GM18907 (cell line): ENCODE data around the gene OR11H7.
"Not testable (repeated sequence)": the region's sequence is repeated elsewhere in the genome, so short reads cannot be mapped to it uniquely, and the experiment has no call there.

ENCODE experiments used
- ATAC-seq: cut with Tn5 transposase; IDR thresholded peaks from one replicate; pipeline ENCODE4 v1.9.1; 2021; ENCODE audit warnings: mild to moderate bottlenecking, moderate library complexity; ENCODE audit not compliant: unreplicated experiment

OR11H7 gene

GRCh38 chr14:20228681-20229080 is at the start of gene OR11H7:
OR11H7 (plus strand) TSS chr14:20228981.
- no peak for ATAC-seq

- no peak for ATAC-seq
These were observed 49.6 kb upstream of the OR11H7 start for GRCh38 chr14:20179218-20179617.

GRCh38 chr14:20179880-20180279 is 48.9 kb upstream of the OR11H7 start:
- no peak for ATAC-seq

GRCh38 chr14:20180486-20180885 is 48.3 kb upstream of the OR11H7 start:
- ATAC-seq, result no peak

GRCh38 chr14:20184181-20184580 is 44.6 kb upstream of the OR11H7 start:
- no peak for ATAC-seq

GRCh38 chr14:20190596-20190995 is 38.2 kb upstream of the OR11H7 start, which contains the start of gene OR11G2:
OR11G2 (plus strand) TSS chr14:20190896; CDS start chr14:20197438, 6,542 bp downstream.
- ATAC-seq, result no peak

- no peak for ATAC-seq
These were observed 37.4 kb upstream of the OR11H7 start for GRCh38 chr14:20191396-20191795.

GRCh38 chr14:20194101-20194500 is 34.7 kb upstream of the OR11H7 start:
- no peak for ATAC-seq

- not testable (repeated sequence) for ATAC-seq
These were observed 33.6 kb upstream of the OR11H7 start for GRCh38 chr14:20195170-20195569.

GRCh38 chr14:20195911-20196310 is 32.9 kb upstream of the OR11H7 start:
- no peak for ATAC-seq

GRCh38 chr14:20197459-20197858 is 31.3 kb upstream of the OR11H7 start:
- ATAC-seq, result no peak

GRCh38 chr14:20198991-20199390 is 29.8 kb upstream of the OR11H7 start:
- ATAC-seq, result no peak

GRCh38 chr14:20204721-20205120 is 24.1 kb upstream of the OR11H7 start:
- no peak for ATAC-seq

- ATAC-seq, result no peak
These were observed 19.2 kb upstream of the OR11H7 start for GRCh38 chr14:20209595-20209994.

GRCh38 chr14:20212406-20212805 is 16.4 kb upstream of the OR11H7 start:
- ATAC-seq, result not testable (repeated sequence)

GRCh38 chr14:20215196-20215595 is 13.6 kb upstream of the OR11H7 start:
- ATAC-seq, result no peak

- no peak for ATAC-seq
These were observed 9.7 kb upstream of the OR11H7 start for GRCh38 chr14:20219033-20219432.

GRCh38 chr14:20223410-20223809 is 5.4 kb upstream of the OR11H7 start, which contains the start of gene OR11H6:
OR11H6 (plus strand) TSS chr14:20223710; CDS start chr14:20223710, 0 bp downstream.
- no peak for ATAC-seq

- not testable (repeated sequence) for ATAC-seq
These were observed 6.6 kb downstream of the OR11H7 start for GRCh38 chr14:20235415-20235814.

- ATAC-seq, result no peak
These were observed 19.0 kb downstream of the OR11H7 start for GRCh38 chr14:20247646-20248246.

GRCh38 chr14:20262642-20263128 is 33.9 kb downstream of the OR11H7 start:
- no peak for ATAC-seq

GRCh38 chr14:20264361-20264760 is 35.6 kb downstream of the OR11H7 start:
- ATAC-seq, result not testable (repeated sequence)

GRCh38 chr14:20274062-20274461 is 45.3 kb downstream of the OR11H7 start:
- no peak for ATAC-seq
